ENCODE data around the gene KRTAP10-6.
"Not testable (repeated sequence)": the region's sequence is repeated elsewhere in the genome, so short reads cannot be mapped to it uniquely, and the experiment has no call there.

Gene KRTAP10-6

GRCh38 chr21:44551340-44551961 lies 40.9 kb downstream of the KRTAP10-6 start, which contains the start of gene KRTAP10-2:
TSS of gene KRTAP10-2 (minus strand) at chr21:44551505. CDS start at chr21:44551458, 47 bp downstream.
- TF ChIP-seq CTCF (IDR thresholded peaks at IDR 0.05; ENCODE audit: low read depth, low read length, missing control alignments): no peak
- Histone ChIP-seq H3K27me3 (replicated peaks) (peaks cover 7% of the 10 kb centered on the region), H3K4me3 (ENCODE audit: low read depth, low read length) (no peak within 1 kb of the TSS), H3K36me3 (replicated peaks) (no peaks in the 10 kb centered on the region), H3K27ac (no peak within 1 kb of the TSS)
- DNase-seq: no peak
- in situ Hi-C loops (cut with HindIII; ENCODE audit: low pct_ligation_motif_present, low sequenced_read_pairs): no loop called here

- DNase-seq: no peak
- no peaks in the 10 kb centered on the region for H3K36me3 ChIP-seq (replicated peaks)
- no peak overlapping the region for H3K4me3 ChIP-seq (ENCODE audit: low read depth, low read length)
- in situ Hi-C loops (cut with HindIII; ENCODE audit: low pct_ligation_motif_present, low sequenced_read_pairs): no loop called here
- H3K27me3 ChIP-seq (replicated peaks): peaks cover 7% of the 10 kb centered on the region
- H3K27ac ChIP-seq: no peak overlapping the region
- TF ChIP-seq CTCF (IDR thresholded peaks at IDR 0.05; ENCODE audit: low read depth, low read length, missing control alignments): no peak
These were observed 41.5 kb downstream of the KRTAP10-6 start for GRCh38 chr21:44550807-44551206.

GRCh38 chr21:44550285-44550684 lies 42.0 kb downstream of the KRTAP10-6 start:
- H3K27ac ChIP-seq; H3K4me3 ChIP-seq (ENCODE audit: low read depth, low read length); H3K36me3 ChIP-seq (replicated peaks); H3K27me3 ChIP-seq (replicated peaks); DNase-seq; in situ Hi-C loops (cut with HindIII; ENCODE audit: low pct_ligation_motif_present, low sequenced_read_pairs): not testable (repeated sequence)

- in situ Hi-C loops (cut with HindIII; ENCODE audit: low pct_ligation_motif_present, low sequenced_read_pairs): no loop called here
- no peak for DNase-seq
- H3K27ac ChIP-seq: no peak overlapping the region
- no peak overlapping the region for H3K4me3 ChIP-seq (ENCODE audit: low read depth, low read length)
- no peak for TF ChIP-seq CTCF (IDR thresholded peaks at IDR 0.05; ENCODE audit: low read depth, low read length, missing control alignments)
- peaks cover 7% of the 10 kb centered on the region for H3K27me3 ChIP-seq (replicated peaks)
- no peaks in the 10 kb centered on the region for H3K36me3 ChIP-seq (replicated peaks)
These were observed 42.6 kb downstream of the KRTAP10-6 start for GRCh38 chr21:44549525-44550211.

GRCh38 chr21:44548922-44549321 lies 43.4 kb downstream of the KRTAP10-6 start:
- in situ Hi-C loops (cut with HindIII; ENCODE audit: low pct_ligation_motif_present, low sequenced_read_pairs): no loop called here
- no peak for DNase-seq
- H3K27ac ChIP-seq: no peak overlapping the region
- no peak overlapping the region for H3K4me3 ChIP-seq (ENCODE audit: low read depth, low read length)
- H3K27me3 ChIP-seq (replicated peaks): peaks cover 7% of the 10 kb centered on the region
- no peak for TF ChIP-seq CTCF (IDR thresholded peaks at IDR 0.05; ENCODE audit: low read depth, low read length, missing control alignments)
- H3K36me3 ChIP-seq (replicated peaks): no peaks in the 10 kb centered on the region

DNA sequence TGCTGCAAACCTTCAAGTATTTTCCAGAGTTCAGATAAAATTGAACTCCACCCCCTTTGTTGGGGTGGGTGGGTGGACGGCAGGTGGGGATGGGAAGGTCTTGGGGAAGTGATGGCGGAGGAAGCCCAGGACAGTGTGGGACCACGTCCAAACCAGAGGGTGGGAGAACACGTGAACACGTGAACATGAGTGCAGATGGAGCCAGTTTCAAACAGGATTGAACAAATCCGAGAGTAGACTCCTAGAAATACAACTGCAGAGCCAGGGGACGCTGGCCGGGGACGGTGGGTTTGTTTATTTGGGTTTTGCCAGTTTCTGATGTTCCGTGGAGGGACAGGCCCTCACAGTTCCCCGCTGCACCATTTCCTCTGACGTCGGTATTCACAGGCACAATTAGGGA lies 43.9 kb downstream of the KRTAP10-6 start:
- Histone ChIP-seq H3K27me3 (replicated peaks) (peaks cover 7% of the 10 kb centered on the region), H3K4me3 (ENCODE audit: low read depth, low read length) (no peak overlapping the region), H3K36me3 (replicated peaks) (no peaks in the 10 kb centered on the region), H3K27ac (no peak overlapping the region)
- DNase-seq: no peak
- in situ Hi-C loops (cut with HindIII; ENCODE audit: low pct_ligation_motif_present, low sequenced_read_pairs): no loop called here
- no peak for TF ChIP-seq CTCF (IDR thresholded peaks at IDR 0.05; ENCODE audit: low read depth, low read length, missing control alignments)

Data from brain microvascular endothelial cell (primary cell).